Karpas-422 (cell line): ENCODE results near the gene TMEM51. TPM values are rescaled to one million over a fixed set of nuclear protein-coding genes. Genes with fewer than 3 reads are reported as not detected.

Experiments used
- DNase-seq: peaks from one replicate; pipeline ENCODE4 v3.0.0-alpha.2; 2015
- H2AFZ ChIP-seq: fragments of 200-600 bp; sonication (generic); 2 replicates; pipeline ENCODE4 v1.6.1; 2014; ENCODE audit warnings: antibody characterized with exemption, low read length, mixed read lengths
- H3K27ac ChIP-seq: fragments of 200-600 bp; sonication (generic); 2 replicates; pipeline ENCODE4 v1.5.1; 2014; ENCODE audit warnings: mild to moderate bottlenecking, low read length, moderate library complexity
- H3K27me3 ChIP-seq: fragments of 200-600 bp; sonication (generic); 2 replicates; pipeline ENCODE4 v1.6.1; 2014; ENCODE audit warnings: low read length, mixed read lengths
- H3K36me3 ChIP-seq: fragments of 200-600 bp; sonication (generic); 2 replicates; pipeline ENCODE4 v1.6.1; 2014; ENCODE audit warnings: low read length, mixed read lengths; ENCODE audit not compliant: insufficient read depth
- H3K4me1 ChIP-seq: fragments of 200-600 bp; sonication (generic); 2 replicates; pipeline ENCODE4 v1.6.1; 2014; ENCODE audit warnings: mild to moderate bottlenecking, low read length, mixed read lengths
- H3K4me2 ChIP-seq: fragments of 200-600 bp; sonication (generic); 2 replicates; pipeline ENCODE4 v1.6.1; 2014; ENCODE audit warnings: low read length, low read depth, mild to moderate bottlenecking; ENCODE audit not compliant: poor library complexity, severe bottlenecking
- H3K4me3 ChIP-seq: fragments of 200-600 bp; sonication (generic); 2 replicates; pipeline ENCODE4 v1.5.1; 2014; ENCODE audit warnings: mild to moderate bottlenecking, antibody characterized with exemption, low read length, mixed read lengths
- H3K79me2 ChIP-seq: fragments of 200-600 bp; sonication (generic); 2 replicates; pipeline ENCODE4 v1.6.1; 2014; ENCODE audit warnings: mild to moderate bottlenecking, low read length, mixed read lengths
- H3K9ac ChIP-seq: fragments of 200-600 bp; sonication (generic); 2 replicates; pipeline ENCODE4 v1.6.0; 2014; ENCODE audit warnings: low read length
- H3K9me2 ChIP-seq: fragments of 200-600 bp; sonication (generic), shearing (Covaris generic); replicated peaks from 2 replicates; pipeline ENCODE4 v1.6.0; 2014; ENCODE audit warnings: mild to moderate bottlenecking, low read length, moderate library complexity; ENCODE audit not compliant: insufficient read depth
- H3K9me3 ChIP-seq: fragments of 300-700, 200-600 bp; sonication (generic); 2 replicates; pipeline ENCODE4 v1.6.1; 2014; ENCODE audit warnings: low read length, mixed read lengths
- H4K20me1 ChIP-seq: fragments of 200-600 bp; sonication (generic); 2 replicates; pipeline ENCODE4 v1.6.1; 2014; ENCODE audit warnings: mild to moderate bottlenecking, antibody characterized with exemption, low read length, low read depth; ENCODE audit not compliant: insufficient read depth
- total RNA-seq: library from RNA; depleted of rRNA; stranded (reverse); fragments of >200 nt; shearing (Covaris generic); gene quantifications from 2 replicates; pipeline ENCODE4 v1.2.3, GENCODE V29; 2014; ENCODE audit warnings: low replicate concordance

The TMEM51 gene
- total RNA-seq, 1 experiment from 2014 or later = not detected

DNA sequence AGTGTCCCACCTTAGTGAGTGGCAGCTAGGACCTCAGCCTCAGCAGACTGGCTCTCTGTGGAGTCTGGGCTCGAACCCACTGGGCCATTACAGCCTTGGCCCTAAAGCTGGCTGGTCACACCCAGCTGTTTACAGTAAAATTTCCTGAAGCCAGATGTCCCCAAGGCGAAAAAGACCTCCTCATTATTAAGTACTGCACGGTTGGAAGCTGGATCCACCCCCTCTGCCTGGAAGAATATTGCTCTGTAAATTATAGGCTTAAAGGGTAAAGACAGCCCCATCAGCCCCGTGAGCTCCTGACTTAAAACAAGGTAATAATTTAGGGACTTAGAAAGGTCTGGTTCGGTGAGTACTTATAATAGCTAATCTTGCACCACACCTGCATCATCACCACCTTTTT lies 30.3 kb upstream of the TMEM51 start:
- Histone ChIP-seq H3K9me2 (no peaks in the 10 kb centered on the region), H3K9me3 (no peaks in the 10 kb centered on the region), H3K9ac (no peak overlapping the region), H3K27ac (no peak overlapping the region), H3K27me3 (no peaks in the 10 kb centered on the region), H3K4me2 (no peak overlapping the region), H4K20me1 (no peaks in the 10 kb centered on the region), H3K4me1 (no peaks in the 10 kb centered on the region), H3K4me3 (no peak overlapping the region), H3K36me3 (no peaks in the 10 kb centered on the region), H3K79me2 (no peaks in the 10 kb centered on the region), H2AFZ (no peak overlapping the region)
- no peak for DNase-seq

DNA sequence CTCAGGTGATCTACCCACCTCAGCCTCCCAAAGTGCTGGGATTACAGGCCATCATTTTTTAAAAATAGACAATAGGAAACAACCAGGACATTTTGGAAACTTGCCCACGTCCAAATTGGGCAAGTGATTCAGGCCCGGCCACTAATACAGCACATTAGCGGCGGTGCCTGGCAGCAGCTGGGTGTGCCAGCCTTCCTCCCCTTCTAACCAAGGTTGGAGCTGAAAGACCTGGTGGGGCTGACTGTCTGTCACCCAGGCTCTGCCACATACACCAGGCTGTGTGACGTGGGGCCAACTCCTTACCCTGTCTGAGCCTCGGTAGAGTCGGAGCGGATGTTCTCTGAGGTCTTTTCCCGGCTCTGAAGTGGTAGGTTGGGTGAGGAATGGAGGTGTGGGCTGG lies 29.6 kb upstream of the TMEM51 start:
- Histone ChIP-seq H3K4me1 (no peaks in the 10 kb centered on the region), H3K9me3 (no peaks in the 10 kb centered on the region), H3K27me3 (no peaks in the 10 kb centered on the region), H3K9me2 (no peaks in the 10 kb centered on the region), H3K36me3 (no peaks in the 10 kb centered on the region), H3K9ac (no peak overlapping the region), H3K27ac (no peak overlapping the region), H3K79me2 (no peaks in the 10 kb centered on the region), H2AFZ (no peak overlapping the region), H3K4me3 (no peak overlapping the region), H3K4me2 (no peak overlapping the region), H4K20me1 (no peaks in the 10 kb centered on the region)
- no peak for DNase-seq

DNA sequence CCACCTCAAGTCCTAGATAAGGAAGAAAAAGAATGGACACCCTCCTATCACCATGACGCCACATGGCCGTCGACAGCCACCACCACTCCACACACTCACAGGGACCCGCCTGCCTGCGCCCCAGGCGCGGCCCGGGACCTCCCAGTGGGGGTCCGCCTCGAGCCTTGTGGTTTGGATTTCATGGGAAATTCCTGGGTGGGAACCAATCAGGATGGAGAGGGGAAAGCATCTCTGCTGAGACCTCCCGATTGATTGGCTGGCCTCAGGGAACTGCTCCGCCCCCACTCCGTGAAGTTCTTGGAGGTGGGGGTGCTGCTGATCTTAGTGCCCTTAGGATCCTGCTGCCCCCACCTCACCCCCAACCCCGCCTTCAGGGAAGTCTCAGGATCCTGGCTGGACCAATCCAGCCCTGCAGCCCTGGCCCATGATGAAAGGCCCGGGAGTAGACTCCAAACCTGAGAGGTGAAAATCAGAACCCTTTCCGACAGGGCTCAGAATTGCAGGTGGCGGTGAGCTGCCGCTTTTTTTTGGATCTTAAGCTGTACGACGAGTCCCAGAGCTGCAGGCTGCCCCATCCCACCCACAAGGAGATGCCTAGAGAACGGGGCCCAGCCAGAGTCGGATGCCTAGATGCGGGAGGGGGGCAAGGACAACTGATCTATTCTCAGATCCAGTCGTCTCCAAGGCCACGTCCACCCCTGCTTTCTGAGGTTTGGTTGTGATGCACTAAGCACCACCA lies 29.0 kb upstream of the TMEM51 start:
- no peaks in the 10 kb centered on the region for H3K9me3 ChIP-seq
- H3K27me3 ChIP-seq = no peaks in the 10 kb centered on the region
- H3K27ac ChIP-seq = no peak overlapping the region
- DNase-seq = no peak
- H3K4me2 ChIP-seq = no peak overlapping the region
- H2AFZ ChIP-seq = no peak overlapping the region
- no peaks in the 10 kb centered on the region for H3K9me2 ChIP-seq
- no peak overlapping the region for H3K4me3 ChIP-seq
- H3K9ac ChIP-seq = no peak overlapping the region
- no peaks in the 10 kb centered on the region for H4K20me1 ChIP-seq
- no peaks in the 10 kb centered on the region for H3K79me2 ChIP-seq
- no peaks in the 10 kb centered on the region for H3K4me1 ChIP-seq
- H3K36me3 ChIP-seq = no peaks in the 10 kb centered on the region

DNA sequence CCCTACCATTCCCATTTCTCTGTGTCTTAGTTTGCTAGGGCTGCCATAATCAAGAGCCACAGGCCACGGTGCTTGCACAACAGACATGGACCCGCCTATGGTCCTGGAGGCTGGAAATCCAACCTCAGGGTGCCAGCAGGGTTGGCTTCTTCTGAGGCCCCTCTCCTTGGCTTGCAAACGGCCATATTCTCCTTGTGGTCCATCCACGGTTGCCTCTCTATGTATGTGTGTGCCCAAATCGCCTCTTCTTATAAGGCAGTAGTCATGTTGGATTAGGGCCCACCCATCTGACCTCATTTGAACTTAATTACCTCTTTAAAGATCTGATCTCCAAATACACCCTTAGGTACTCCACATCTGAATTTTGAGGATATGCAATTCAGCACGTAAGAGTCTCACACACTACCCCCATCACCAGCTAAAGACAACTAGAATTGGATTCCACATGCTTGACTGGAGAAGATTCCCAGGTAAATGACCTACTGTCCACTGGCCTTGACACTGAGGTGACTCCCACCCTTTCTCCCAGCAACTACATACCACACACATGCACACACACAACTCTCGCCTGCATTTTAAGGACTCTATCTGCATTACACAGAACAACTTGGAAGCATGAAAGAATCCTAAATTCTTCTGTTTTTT lies 28.3 kb upstream of the TMEM51 start:
- Histone ChIP-seq H3K9ac (no peak overlapping the region), H3K79me2 (no peaks in the 10 kb centered on the region), H3K9me2 (no peaks in the 10 kb centered on the region), H3K9me3 (no peaks in the 10 kb centered on the region), H4K20me1 (no peaks in the 10 kb centered on the region), H3K27me3 (no peaks in the 10 kb centered on the region), H3K4me1 (no peaks in the 10 kb centered on the region), H3K36me3 (no peaks in the 10 kb centered on the region), H3K4me2 (no peak overlapping the region), H3K27ac (no peak overlapping the region), H2AFZ (no peak overlapping the region), H3K4me3 (no peak overlapping the region)
- DNase-seq = no peak

DNA sequence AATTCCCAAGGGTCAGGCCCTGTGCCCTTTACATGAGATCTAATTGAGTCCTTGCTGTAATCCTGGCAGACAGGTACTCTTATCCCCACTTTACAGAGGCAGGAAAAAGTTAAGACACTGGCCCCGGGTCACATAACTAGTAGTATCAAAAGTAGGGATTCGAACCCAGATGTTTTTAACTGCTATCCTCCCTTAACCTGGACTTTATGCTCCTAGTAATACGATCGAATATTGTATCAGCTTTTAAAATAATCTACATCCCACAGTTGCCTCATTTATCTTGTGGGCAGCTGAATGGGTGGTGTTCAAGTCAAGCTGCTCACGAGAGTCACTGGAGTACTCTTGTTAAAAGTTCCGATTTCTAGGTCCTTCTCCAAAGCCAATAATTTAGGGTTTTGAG lies 25.5 kb upstream of the TMEM51 start:
- Histone ChIP-seq H3K36me3 (no peaks in the 10 kb centered on the region), H3K4me2 (no peak overlapping the region), H3K9ac (no peak overlapping the region), H3K27ac (no peak overlapping the region), H3K79me2 (no peaks in the 10 kb centered on the region), H3K9me2 (no peaks in the 10 kb centered on the region), H3K9me3 (no peaks in the 10 kb centered on the region), H4K20me1 (no peaks in the 10 kb centered on the region), H3K4me1 (no peaks in the 10 kb centered on the region), H3K27me3 (no peaks in the 10 kb centered on the region), H3K4me3 (no peak overlapping the region), H2AFZ (no peak overlapping the region)
- DNase-seq = no peak

DNA sequence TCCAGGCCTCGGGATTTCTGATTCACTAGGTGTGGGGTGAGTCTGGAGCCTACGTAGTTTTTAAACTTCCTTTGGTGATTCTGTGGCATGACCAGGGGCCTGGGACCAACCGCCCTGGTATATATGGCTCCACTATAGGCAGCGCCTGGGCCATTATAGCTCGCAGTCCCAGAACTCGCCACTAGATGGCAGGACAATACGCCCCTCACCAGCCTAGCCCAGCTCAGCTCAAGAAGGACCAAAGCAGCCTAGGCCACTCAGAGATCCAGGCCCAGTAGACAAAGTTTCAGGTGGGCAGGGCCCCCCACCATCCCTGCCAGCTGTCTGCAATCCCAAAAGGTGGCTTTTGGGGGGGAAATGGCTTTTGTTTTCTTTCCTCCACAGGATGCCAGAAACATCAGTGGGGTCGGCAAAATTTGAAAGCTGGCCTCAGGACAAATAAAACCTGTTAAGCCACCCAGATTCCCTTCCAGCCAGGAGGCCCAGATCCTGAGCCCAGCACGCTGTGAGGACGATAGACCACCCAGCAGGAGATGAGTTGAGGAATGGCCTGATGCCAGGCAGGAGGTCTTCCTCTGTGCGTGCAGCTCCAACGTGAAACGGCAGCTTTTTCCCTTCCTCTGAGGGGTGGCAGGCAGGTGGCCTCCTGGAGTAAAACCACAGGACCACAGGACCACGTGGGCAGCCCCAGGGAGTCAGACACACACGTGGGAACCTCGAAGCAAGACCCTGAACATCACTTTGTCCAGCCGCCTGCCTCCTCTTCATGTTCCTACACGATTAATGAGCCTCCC lies 24.8 kb upstream of the TMEM51 start:
- no peaks in the 10 kb centered on the region for H4K20me1 ChIP-seq
- no peak overlapping the region for H3K9ac ChIP-seq
- no peak overlapping the region for H3K4me3 ChIP-seq
- no peak overlapping the region for H2AFZ ChIP-seq
- H3K4me2 ChIP-seq = no peak overlapping the region
- H3K36me3 ChIP-seq = no peaks in the 10 kb centered on the region
- peak; percentile 88 for DNase-seq
- H3K9me3 ChIP-seq = no peaks in the 10 kb centered on the region
- H3K27me3 ChIP-seq = no peaks in the 10 kb centered on the region
- H3K4me1 ChIP-seq = no peaks in the 10 kb centered on the region
- no peaks in the 10 kb centered on the region for H3K79me2 ChIP-seq
- H3K27ac ChIP-seq = no peak overlapping the region
- H3K9me2 ChIP-seq = no peaks in the 10 kb centered on the region

DNA sequence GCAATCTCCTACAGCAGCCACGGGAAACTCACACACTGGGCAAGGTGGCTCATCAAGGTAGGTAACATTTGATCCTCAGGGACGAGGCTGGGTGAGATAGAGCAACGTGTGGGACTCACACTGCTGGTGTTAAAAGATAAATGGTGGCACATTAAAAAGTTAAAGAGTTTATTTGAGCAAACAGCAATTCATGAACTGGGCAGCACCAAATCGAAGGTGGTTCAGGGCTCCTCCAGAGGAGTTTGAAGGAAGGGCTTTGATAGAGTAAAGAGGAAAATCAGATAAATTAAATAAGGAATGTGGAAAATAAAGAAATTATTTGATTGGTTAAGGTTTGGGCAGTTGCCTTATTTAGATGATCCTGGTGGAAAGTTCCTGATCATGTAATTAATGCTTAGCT lies 23.6 kb upstream of the TMEM51 start:
- Histone ChIP-seq H3K9ac (no peak overlapping the region), H3K4me1 (no peaks in the 10 kb centered on the region), H3K36me3 (no peaks in the 10 kb centered on the region), H4K20me1 (no peaks in the 10 kb centered on the region), H3K27me3 (no peaks in the 10 kb centered on the region), H3K4me3 (no peak overlapping the region), H3K9me2 (no peaks in the 10 kb centered on the region), H2AFZ (no peak overlapping the region), H3K27ac (no peak overlapping the region), H3K4me2 (no peak overlapping the region), H3K79me2 (no peaks in the 10 kb centered on the region), H3K9me3 (no peaks in the 10 kb centered on the region)
- DNase-seq = no peak

DNA sequence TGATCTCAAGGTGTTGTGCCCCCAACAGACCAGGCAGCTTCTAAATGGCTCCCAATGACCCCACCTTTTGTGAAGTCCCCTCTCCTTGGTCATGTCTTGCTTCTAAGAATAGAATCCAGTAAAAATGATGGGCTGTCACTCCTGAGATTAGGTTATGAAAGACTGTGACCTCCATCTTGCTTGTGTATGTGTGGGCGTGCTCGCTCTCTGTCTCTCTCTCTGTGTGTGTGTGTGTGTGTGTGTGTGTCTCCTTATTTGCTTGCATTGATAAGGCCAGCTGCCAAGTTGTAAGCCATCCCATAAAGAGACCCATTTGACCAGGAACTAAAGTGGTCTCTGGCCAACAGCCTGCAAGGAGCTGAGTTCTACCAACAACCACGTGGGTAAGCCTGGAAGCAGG lies 22.9 kb upstream of the TMEM51 start:
- H3K36me3 ChIP-seq = no peaks in the 10 kb centered on the region
- no peaks in the 10 kb centered on the region for H3K9me3 ChIP-seq
- no peaks in the 10 kb centered on the region for H3K79me2 ChIP-seq
- H3K9me2 ChIP-seq = no peaks in the 10 kb centered on the region
- no peaks in the 10 kb centered on the region for H3K27me3 ChIP-seq
- H3K4me3 ChIP-seq = no peak overlapping the region
- H4K20me1 ChIP-seq = no peaks in the 10 kb centered on the region
- no peak overlapping the region for H2AFZ ChIP-seq
- no peak overlapping the region for H3K27ac ChIP-seq
- no peaks in the 10 kb centered on the region for H3K4me1 ChIP-seq
- DNase-seq = no peak
- H3K4me2 ChIP-seq = no peak overlapping the region
- no peak overlapping the region for H3K9ac ChIP-seq
